ENCODE results near the gene S100A4.

Gene S100A4

DNA sequence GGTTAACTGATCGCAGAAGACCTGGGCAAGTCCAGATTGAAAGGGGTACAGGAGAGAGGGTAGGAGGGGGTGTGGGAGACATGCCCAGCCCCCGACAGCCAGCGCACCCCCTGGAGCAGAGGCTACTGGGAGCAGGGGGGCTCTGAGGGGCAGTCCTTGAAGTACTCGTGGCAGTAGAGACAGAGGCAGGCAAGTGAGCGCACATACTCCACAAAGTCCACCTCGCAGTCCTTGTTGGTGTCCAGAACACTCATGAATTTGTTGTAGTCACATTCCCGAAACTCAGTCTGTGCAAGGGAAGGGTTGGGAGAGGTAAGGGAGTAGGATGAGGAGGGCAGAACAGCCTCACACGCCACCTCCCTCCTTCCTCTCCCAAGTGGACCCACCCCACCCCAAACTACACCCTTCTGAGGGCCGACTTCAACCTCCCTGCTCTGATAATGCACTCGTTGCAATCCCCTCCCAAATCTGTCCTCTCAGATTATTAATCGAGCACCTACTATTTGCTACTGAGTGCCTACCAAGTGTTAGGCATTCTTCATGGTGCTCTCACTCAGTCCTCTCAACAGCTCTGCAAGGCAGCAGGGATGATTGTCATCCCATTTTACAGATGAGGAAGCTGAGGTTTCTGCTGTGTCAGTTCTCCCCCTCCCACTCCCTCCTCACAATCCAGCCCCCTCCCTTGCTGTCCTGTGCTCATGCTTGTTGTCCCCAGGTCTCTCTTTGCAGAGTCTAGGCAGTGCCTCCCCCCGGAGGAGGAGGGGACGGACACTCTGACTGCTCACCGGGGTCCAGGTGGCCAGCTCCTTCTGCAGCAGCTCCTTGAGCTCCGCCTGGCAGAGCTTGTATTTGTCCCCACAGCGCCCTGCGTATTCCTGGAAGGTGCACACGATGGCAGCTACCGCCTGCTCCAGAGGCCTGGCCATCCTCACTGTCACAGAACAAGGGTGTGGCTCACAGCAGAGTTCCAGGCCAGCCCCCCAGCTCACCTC, 2.2 kb upstream of the S100A4 start:
- TF ChIP-seq, protein P1, sequence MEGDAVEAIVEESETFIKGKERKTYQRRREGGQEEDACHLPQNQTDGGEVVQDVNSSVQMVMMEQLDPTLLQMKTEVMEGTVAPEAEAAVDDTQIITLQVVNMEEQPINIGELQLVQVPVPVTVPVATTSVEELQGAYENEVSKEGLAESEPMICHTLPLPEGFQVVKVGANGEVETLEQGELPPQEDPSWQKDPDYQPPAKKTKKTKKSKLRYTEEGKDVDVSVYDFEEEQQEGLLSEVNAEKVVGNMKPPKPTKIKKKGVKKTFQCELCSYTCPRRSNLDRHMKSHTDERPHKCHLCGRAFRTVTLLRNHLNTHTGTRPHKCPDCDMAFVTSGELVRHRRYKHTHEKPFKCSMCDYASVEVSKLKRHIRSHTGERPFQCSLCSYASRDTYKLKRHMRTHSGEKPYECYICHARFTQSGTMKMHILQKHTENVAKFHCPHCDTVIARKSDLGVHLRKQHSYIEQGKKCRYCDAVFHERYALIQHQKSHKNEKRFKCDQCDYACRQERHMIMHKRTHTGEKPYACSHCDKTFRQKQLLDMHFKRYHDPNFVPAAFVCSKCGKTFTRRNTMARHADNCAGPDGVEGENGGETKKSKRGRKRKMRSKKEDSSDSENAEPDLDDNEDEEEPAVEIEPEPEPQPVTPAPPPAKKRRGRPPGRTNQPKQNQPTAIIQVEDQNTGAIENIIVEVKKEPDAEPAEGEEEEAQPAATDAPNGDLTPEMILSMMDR (IDR thresholded peaks at IDR 0.05; ENCODE audit: low read depth, low read length), result no peak
- no peak for DNase-seq (ENCODE audit: low read depth, low spot score)
- in situ Hi-C loops (cut with HindIII; ENCODE audit: low sequenced_read_pairs), result no loop called here
- H3K4me3 ChIP-seq (ENCODE audit: low read depth, low read length), result no peak overlapping the region

DNA sequence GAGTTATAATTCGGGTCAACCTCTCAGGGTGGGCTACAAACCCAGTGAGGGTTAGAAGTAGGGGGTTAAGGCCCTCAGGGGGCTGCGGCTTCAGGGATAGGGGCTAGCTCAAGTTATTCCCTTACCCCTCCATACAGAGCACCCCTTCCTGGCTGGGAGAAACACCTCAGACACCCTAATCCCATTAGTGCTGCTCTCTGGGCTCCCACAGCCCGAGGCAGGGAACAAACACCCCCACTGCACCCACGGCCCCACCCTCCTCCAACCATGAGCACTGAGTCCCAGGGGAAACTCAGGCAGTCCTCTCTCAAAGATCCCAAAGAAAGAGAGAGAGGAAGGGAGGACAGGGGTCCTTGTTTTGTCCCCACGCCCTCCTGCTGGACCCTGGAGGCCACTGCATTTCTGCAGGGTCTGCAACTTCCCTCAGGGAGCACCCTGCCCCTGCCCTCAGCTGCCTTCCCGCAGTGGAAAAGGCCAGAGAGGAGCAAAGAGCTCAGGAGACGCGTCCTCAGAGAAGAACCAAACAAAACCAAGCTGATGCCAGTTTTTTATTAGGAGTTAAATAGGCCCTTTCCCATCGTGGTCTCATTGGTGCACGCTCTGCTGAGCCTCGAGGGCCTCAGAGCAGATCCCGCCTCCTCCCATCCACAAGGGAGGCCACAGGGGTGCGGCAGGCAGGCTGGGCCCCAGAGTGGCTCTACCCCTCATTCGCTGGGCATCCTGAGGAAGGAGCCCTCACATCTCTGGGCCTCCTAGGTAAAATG, 1.4 kb upstream of the S100A4 start:
- H3K4me3 ChIP-seq (ENCODE audit: low read depth, low read length), result no peak overlapping the region
- in situ Hi-C loops (cut with HindIII; ENCODE audit: low sequenced_read_pairs), result no loop called here
- no peak for DNase-seq (ENCODE audit: low read depth, low spot score)
- TF ChIP-seq, protein P1 (IDR thresholded peaks at IDR 0.05; ENCODE audit: low read depth, low read length), result no peak

DNA sequence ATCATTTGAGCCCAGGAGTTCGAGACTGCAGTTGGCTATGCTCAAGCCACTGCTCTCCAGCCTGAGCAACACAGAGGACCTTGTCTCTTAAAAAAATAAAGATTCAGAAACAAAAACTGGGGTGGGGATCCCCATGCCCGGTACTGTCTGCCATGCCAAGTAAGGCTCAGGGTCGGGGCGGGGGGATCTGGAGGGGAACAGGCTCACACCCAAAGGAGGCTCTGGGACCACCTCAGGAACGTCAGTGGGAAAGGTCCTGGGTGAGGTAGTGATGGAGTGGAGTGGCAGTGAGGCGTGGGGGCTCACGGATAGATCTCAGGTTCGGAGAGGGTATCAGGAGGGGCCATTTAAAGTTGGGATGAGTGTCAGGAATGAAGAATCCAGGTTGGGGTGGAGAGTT, 765 bp upstream of the S100A4 start:
- in situ Hi-C loops (cut with HindIII; ENCODE audit: low sequenced_read_pairs), result no loop called here
- DNase-seq (ENCODE audit: low read depth, low spot score), result no peak
- TF ChIP-seq, protein P1 (IDR thresholded peaks at IDR 0.05; ENCODE audit: low read depth, low read length), result no peak
- H3K4me3 ChIP-seq (ENCODE audit: low read depth, low read length), result no peak overlapping the region

DNA sequence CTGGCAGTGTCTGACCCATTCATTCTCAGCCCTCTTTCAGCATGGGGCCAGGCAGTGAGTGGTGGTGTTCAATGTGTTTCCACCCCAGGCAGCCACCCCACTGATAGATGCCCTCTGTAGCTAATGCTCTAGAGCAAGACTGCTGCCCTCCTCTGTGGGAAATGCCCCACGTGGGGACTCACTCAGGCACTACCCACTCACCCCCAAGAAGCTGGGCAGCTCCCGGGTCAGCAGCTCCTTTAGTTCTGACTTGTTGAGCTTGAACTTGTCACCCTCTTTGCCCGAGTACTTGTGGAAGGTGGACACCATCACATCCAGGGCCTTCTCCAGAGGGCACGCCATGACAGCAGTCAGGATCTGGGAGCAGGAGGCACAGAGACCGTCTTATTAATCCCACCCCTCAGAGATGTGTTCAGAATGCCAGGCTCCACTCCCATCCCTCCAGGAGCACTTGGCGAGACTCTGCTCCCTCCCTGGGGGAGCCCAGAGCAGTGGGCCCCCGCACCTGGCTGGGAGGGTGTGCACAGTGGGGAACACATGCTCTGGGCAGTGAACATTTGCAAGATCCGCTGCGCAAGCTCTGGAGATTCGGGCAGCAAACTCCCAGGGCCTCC, 1.0 kb downstream of the S100A4 start:
- in situ Hi-C loops (cut with HindIII; ENCODE audit: low sequenced_read_pairs), result no loop called here
- TF ChIP-seq, protein P1 (IDR thresholded peaks at IDR 0.05; ENCODE audit: low read depth, low read length), result no peak
- DNase-seq (ENCODE audit: low read depth, low spot score), result peak; percentile 9
- H3K4me3 ChIP-seq (ENCODE audit: low read depth, low read length), result no peak overlapping the region

DNA sequence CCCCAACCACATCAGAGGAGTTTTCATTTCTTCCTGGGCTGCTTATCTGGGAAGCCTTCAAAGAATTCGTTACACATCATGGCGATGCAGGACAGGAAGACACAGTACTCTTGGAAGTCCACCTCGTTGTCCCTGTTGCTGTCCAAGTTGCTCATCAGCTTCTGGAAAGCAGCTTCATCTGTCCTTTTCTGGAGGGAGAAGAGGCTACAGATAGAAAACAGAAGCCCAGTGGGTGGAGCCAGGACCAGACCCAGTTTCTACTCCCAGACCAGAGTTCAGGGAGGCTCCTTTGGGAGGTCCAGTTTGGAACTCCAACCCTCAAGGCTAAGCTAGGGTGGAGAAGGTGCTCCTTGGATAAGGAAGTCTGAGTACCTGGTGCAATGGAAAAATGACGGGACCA, 1.9 kb downstream of the S100A4 start:
- no peak overlapping the region for H3K4me3 ChIP-seq (ENCODE audit: low read depth, low read length)
- in situ Hi-C loops (cut with HindIII; ENCODE audit: low sequenced_read_pairs), result no loop called here
- TF ChIP-seq, protein P1 (IDR thresholded peaks at IDR 0.05; ENCODE audit: low read depth, low read length), result no peak
- DNase-seq (ENCODE audit: low read depth, low spot score), result no peak

DNA sequence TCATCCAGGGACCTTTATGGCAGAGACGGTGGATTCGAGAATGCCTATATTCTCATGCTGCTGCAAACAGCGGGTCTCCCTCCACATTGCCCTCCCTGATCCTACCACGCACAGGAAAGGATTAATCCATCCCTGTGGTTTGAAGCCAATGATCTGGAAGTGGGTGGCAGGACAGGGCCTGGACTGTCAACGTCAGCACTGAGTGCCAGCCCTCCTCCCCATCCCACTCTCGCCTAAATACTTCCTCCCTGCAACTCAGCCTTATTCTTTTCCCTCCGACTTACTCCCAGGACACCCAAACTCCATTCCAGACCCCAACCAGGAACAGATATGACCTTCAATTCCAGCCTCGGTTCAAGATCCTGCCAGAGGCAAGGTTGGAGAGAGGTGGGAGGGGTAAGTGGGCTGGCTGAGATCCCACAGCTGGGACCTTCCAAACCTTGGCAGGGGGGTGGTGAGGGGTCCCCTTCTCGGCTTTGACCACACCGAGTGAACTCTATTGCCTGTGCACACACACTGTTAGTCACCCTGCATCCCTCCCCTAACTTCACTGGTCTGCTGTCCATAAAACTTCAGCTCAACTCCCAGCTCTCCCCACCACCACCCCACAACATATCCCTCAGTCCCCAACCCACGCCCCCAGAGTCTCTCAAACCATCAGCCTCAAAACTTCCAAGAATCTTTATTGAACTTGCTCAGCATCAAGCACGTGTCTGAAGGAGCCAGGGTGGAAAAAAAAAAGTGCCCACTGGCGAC, 2.5 kb downstream of the S100A4 start:
- TF ChIP-seq, protein P1 (IDR thresholded peaks at IDR 0.05; ENCODE audit: low read depth, low read length), result no peak
- no peak overlapping the region for H3K4me3 ChIP-seq (ENCODE audit: low read depth, low read length)
- no peak for DNase-seq (ENCODE audit: low read depth, low spot score)
- in situ Hi-C loops (cut with HindIII; ENCODE audit: low sequenced_read_pairs), result no loop called here
